Activated T-helper 1 cell treated with anti-CD3 and anti-CD28 coated beads, Interleukin-2, amount 50 U/mL, for 16 hours (primary cell): ENCODE data around the gene RABL6.

Source experiments
- DNase-seq, 2 donors: peaks; one replicate each; pipeline ENCODE4 v3.0.0-alpha.2; 2020; ENCODE audit warnings: low read depth in 1 of 2, low spot score in 1 of 2

The RABL6 gene

GRCh38 chr9:136814725-136815421 is 7.1 kb downstream of the RABL6 start:
- no peak for DNase-seq

GRCh38 chr9:136815422-136815782 is 7.7 kb downstream of the RABL6 start:
- DNase-seq: no peak

GRCh38 chr9:136820971-136821825 is 13.4 kb downstream of the RABL6 start:
- DNase-seq: no peak

GRCh38 chr9:136821826-136822544 is 14.2 kb downstream of the RABL6 start:
- DNase-seq: no peak

GRCh38 chr9:136823136-136824046 is 15.6 kb downstream of the RABL6 start:
- DNase-seq: no peak

- no peak for DNase-seq
Measured at GRCh38 chr9:136824496-136825225, 16.9 kb downstream of the RABL6 start.

GRCh38 chr9:136825295-136826187 is 17.8 kb downstream of the RABL6 start:
- no peak for DNase-seq

GRCh38 chr9:136826188-136826541 is 18.4 kb downstream of the RABL6 start:
- DNase-seq: no peak

- DNase-seq: no peak
Measured at GRCh38 chr9:136826703-136827582, 19.2 kb downstream of the RABL6 start.

- no peak for DNase-seq
Measured at GRCh38 chr9:136827794-136828473, 20.2 kb downstream of the RABL6 start.

- no peak for DNase-seq
Measured at GRCh38 chr9:136828474-136829140, 20.9 kb downstream of the RABL6 start.

- no peak for DNase-seq
Measured at GRCh38 chr9:136829412-136829811, 21.7 kb downstream of the RABL6 start.

- no peak for DNase-seq
Measured at GRCh38 chr9:136829981-136830885, 22.5 kb downstream of the RABL6 start.

GRCh38 chr9:136831002-136831719 is 23.4 kb downstream of the RABL6 start:
- DNase-seq: no peak

- DNase-seq: no peak
Measured at GRCh38 chr9:136831720-136832104, 24.0 kb downstream of the RABL6 start.

GRCh38 chr9:136832581-136832980 is 24.8 kb downstream of the RABL6 start:
- DNase-seq: no peak
